ENCODE measurements around the gene TTC23. TPM values are rescaled to one million over a fixed set of nuclear protein-coding genes. Genes with fewer than 3 reads are reported as not detected.

The TTC23 gene
- total and polyA plus RNA-seq, 9 of the 15 experiments (the other 6 are each of a cell fraction or from before 2014, with no cell fraction given) = 0.41 to 4.5 (median 2.5) TPM

- H3K4me3 ChIP-seq = no peak overlapping the region
- peak overlapping the region; percentile 34; the same call in 1 of the 2 replicates for H3K4me2 ChIP-seq (ENCODE audit: insufficient read depth, low read length)
- H3K36me3 ChIP-seq (ENCODE audit: control insufficient read depth, insufficient read depth, low read length) = no peaks in the 10 kb centered on the region
- H3K27ac ChIP-seq (ENCODE audit: extremely low read depth, low read depth, low read length) = 0 out of 3 replicates have a peak overlapping the region, but pooled peaks have one; percentile 37
- no peaks in the 10 kb centered on the region for H3K79me2 ChIP-seq (ENCODE audit: control insufficient read depth, insufficient read depth, low read length)
- in situ Hi-C loops (cut with MboI) = no loop called here
- ChIA-PET POLR2A (interaction anchor here (1.0 kb wide), 2 partner anchors 12 to 18 kb away, joined by 3 to 4 read pairs; no protein-coding TSS in a partner anchor), CTCF (ENCODE audit: low intra/inter-chr PET ratio) (no interaction called here)
- FAIRE-seq = peak; percentile 62
- H3K9me3 ChIP-seq (replicated peaks; ENCODE audit: control insufficient read depth, insufficient read depth, low read depth, low read length) = no peaks in the 10 kb centered on the region
- no peaks in the 10 kb centered on the region for H3K27me3 ChIP-seq (ENCODE audit: control insufficient read depth in 2 of 2, insufficient read depth in 2 of 2, low read length in 2 of 2)
- 6% methylated on average over 9 of the region's 9 CpGs for WGBS (ENCODE audit: insufficient coverage, low coverage, missing lambda C conversion rate)
- intact Hi-C loops (cut with micrococcal nuclease) = loop anchor here (5.0 kb wide), 1 partner anchor 54 kb away; no protein-coding TSS in a partner anchor
- H3K9me1 ChIP-seq (ENCODE audit: control insufficient read depth, insufficient read depth, low read length) = no peaks in the 10 kb centered on the region
- no peaks in the 10 kb centered on the region for H4K20me1 ChIP-seq (replicated peaks; ENCODE audit: control insufficient read depth, insufficient read depth, low read length)
- peak; percentile 75 for ATAC-seq
- H3K4me1 ChIP-seq (replicated peaks in 1 of 2; ENCODE audit: control insufficient read depth in 2 of 2, insufficient read depth in 2 of 2, low read length in 2 of 2) = peaks cover 0 to 2% of the 10 kb centered on the region in 2 experiments; a peak in 2 of 5 replicates
- BruUV-seq (replicated peaks) = no TSS peak
- peak in 3 of 4 experiments; percentile 14 to 34 (median 22) for DNase-seq (ENCODE audit: extremely low read depth in 1 of 4, low spot score in 3 of 4)
- H2AFZ ChIP-seq (ENCODE audit: low read depth, low read length) = peak overlapping the region; percentile 71
- 0 out of 4 replicates have a peak overlapping the region, but pooled peaks of 1 of the 2 experiments have one; percentile 43 for H3K9ac ChIP-seq (ENCODE audit: insufficient read depth in 1 of 2, low read depth in 2 of 2, low read length in 2 of 2)
- no peak for TF ChIP-seq ZNF124 (CRISPR knock-in tag; IDR thresholded peaks at IDR 0.05)
- TF ChIP-seq THRAP3 (IDR thresholded peaks at IDR 0.05; ENCODE audit: borderline replicate concordance) = no peak
- TF ChIP-seq, protein P1, sequence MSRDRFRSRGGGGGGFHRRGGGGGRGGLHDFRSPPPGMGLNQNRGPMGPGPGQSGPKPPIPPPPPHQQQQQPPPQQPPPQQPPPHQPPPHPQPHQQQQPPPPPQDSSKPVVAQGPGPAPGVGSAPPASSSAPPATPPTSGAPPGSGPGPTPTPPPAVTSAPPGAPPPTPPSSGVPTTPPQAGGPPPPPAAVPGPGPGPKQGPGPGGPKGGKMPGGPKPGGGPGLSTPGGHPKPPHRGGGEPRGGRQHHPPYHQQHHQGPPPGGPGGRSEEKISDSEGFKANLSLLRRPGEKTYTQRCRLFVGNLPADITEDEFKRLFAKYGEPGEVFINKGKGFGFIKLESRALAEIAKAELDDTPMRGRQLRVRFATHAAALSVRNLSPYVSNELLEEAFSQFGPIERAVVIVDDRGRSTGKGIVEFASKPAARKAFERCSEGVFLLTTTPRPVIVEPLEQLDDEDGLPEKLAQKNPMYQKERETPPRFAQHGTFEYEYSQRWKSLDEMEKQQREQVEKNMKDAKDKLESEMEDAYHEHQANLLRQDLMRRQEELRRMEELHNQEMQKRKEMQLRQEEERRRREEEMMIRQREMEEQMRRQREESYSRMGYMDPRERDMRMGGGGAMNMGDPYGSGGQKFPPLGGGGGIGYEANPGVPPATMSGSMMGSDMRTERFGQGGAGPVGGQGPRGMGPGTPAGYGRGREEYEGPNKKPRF (IDR thresholded peaks at IDR 0.05; ENCODE audit: low read depth, low read length) = no peak
- TF ChIP-seq ATF3 (IDR thresholded peaks at IDR 0.05) = peak; percentile 70
- TF ChIP-seq ATF3 (CRISPR knock-in tag; conservative IDR thresholded peaks at IDR 0.05) = no peak
- TF ChIP-seq TEAD2 (tag; IDR thresholded peaks at IDR 0.05) = no peak
- TF ChIP-seq PRMT5 (CRISPR knock-in tag; IDR thresholded peaks at IDR 0.05) = no peak
- no peak for TF ChIP-seq ZNF197 (CRISPR knock-in tag; IDR thresholded peaks at IDR 0.05; ENCODE audit: low read depth)
- TF ChIP-seq ZNF311 (CRISPR knock-in tag; IDR thresholded peaks at IDR 0.05) = no peak
- TF ChIP-seq XRCC5 (IDR thresholded peaks at IDR 0.05; ENCODE audit: low read depth, low read length) = no peak
- TF ChIP-seq KLF1 (tag; IDR thresholded peaks at IDR 0.05) = no peak
- no peak for TF ChIP-seq DLX4 (CRISPR knock-in tag; IDR thresholded peaks at IDR 0.05)
- no peak for TF ChIP-seq TOE1 (IDR thresholded peaks at IDR 0.05; ENCODE audit: borderline replicate concordance)
- TF ChIP-seq TOE1 (CRISPR knock-in tag; IDR thresholded peaks at IDR 0.05; ENCODE audit: borderline replicate concordance, low read depth) = no peak
- no peak for TF ChIP-seq LCOR (CRISPR knock-in tag; IDR thresholded peaks at IDR 0.05)
- TF ChIP-seq HMBOX1 (IDR thresholded peaks at IDR 0.05) = peak; percentile 88
- no peak for TF ChIP-seq BRF2 (IDR thresholded peaks at IDR 0.05; ENCODE audit: borderline replicate concordance, insufficient read depth, insufficient read length)
These were observed 93.4 kb downstream of the TTC23 start for GRCh38 chr15:99155961-99156443.

Measured in K562 (cell line).